ENCODE measurements around the gene CAPN11.
"Not testable (repeated sequence)": the region's sequence is repeated elsewhere in the genome, so short reads cannot be mapped to it uniquely, and the experiment has no call there.

CAPN11 gene

GRCh38 chr6:44180406-44180805 is 21.8 kb downstream of the CAPN11 start:
- TF ChIP-seq CTCF (conservative IDR thresholded peaks at IDR 0.05; ENCODE audit: control insufficient read depth, insufficient read depth, low read depth, low read length) = no peak
- H3K4me3 ChIP-seq (ENCODE audit: control insufficient read depth, low read depth, low read length) = no peak overlapping the region
- DNase-seq (ENCODE audit: low read depth) = no peak

- H3K4me3 ChIP-seq (ENCODE audit: control insufficient read depth, low read depth, low read length) = no peak overlapping the region
- TF ChIP-seq CTCF (conservative IDR thresholded peaks at IDR 0.05; ENCODE audit: control insufficient read depth, insufficient read depth, low read depth, low read length) = no peak
- DNase-seq (ENCODE audit: low read depth) = no peak
Measured at GRCh38 chr6:44180886-44181285, 22.3 kb downstream of the CAPN11 start.

- not testable (repeated sequence) for H3K4me3 ChIP-seq (ENCODE audit: control insufficient read depth, low read depth, low read length); DNase-seq (ENCODE audit: low read depth)
Measured at GRCh38 chr6:44181784-44182183, 23.2 kb downstream of the CAPN11 start.

GRCh38 chr6:44182911-44183390 is 24.3 kb downstream of the CAPN11 start:
- DNase-seq (ENCODE audit: low read depth) = no peak
- no peak overlapping the region for H3K4me3 ChIP-seq (ENCODE audit: control insufficient read depth, low read depth, low read length)
- TF ChIP-seq CTCF (conservative IDR thresholded peaks at IDR 0.05; ENCODE audit: control insufficient read depth, insufficient read depth, low read depth, low read length) = no peak

- no peak for DNase-seq (ENCODE audit: low read depth)
- no peak overlapping the region for H3K4me3 ChIP-seq (ENCODE audit: control insufficient read depth, low read depth, low read length)
- no peak for TF ChIP-seq CTCF (conservative IDR thresholded peaks at IDR 0.05; ENCODE audit: control insufficient read depth, insufficient read depth, low read depth, low read length)
Measured at GRCh38 chr6:44183783-44184182, 25.2 kb downstream of the CAPN11 start.

GRCh38 chr6:44185356-44185755 is 26.7 kb downstream of the CAPN11 start:
- not testable (repeated sequence) for DNase-seq (ENCODE audit: low read depth); H3K4me3 ChIP-seq (ENCODE audit: control insufficient read depth, low read depth, low read length)

- no peak for TF ChIP-seq CTCF (conservative IDR thresholded peaks at IDR 0.05; ENCODE audit: control insufficient read depth, insufficient read depth, low read depth, low read length)
- DNase-seq (ENCODE audit: low read depth) = no peak
- H3K4me3 ChIP-seq (ENCODE audit: control insufficient read depth, low read depth, low read length) = no peak overlapping the region
Measured at GRCh38 chr6:44185953-44186634, 27.5 kb downstream of the CAPN11 start.

GRCh38 chr6:44186635-44187025 is 28.0 kb downstream of the CAPN11 start:
- TF ChIP-seq CTCF (conservative IDR thresholded peaks at IDR 0.05; ENCODE audit: control insufficient read depth, insufficient read depth, low read depth, low read length) = no peak
- DNase-seq (ENCODE audit: low read depth) = no peak
- H3K4me3 ChIP-seq (ENCODE audit: control insufficient read depth, low read depth, low read length) = no peak overlapping the region

Measured in fibroblast of mammary gland (primary cell).